Stimulated activated CD8-positive, alpha-beta memory T cell treated with anti-CD3 and anti-CD28 coated beads, Interleukin-7, amount 100 ng/mL, for 1 hour (primary cell): ENCODE measurements around the gene TAF4B.
"Not testable (repeated sequence)": the region's sequence is repeated elsewhere in the genome, so short reads cannot be mapped to it uniquely, and the experiment has no call there.

Experiments
- DNase-seq, 2 donors: peaks; one replicate each; pipeline ENCODE4 v3.0.0-alpha.2; 2020; ENCODE audit warnings: low read depth in 2 of 2

The TAF4B gene

DNA sequence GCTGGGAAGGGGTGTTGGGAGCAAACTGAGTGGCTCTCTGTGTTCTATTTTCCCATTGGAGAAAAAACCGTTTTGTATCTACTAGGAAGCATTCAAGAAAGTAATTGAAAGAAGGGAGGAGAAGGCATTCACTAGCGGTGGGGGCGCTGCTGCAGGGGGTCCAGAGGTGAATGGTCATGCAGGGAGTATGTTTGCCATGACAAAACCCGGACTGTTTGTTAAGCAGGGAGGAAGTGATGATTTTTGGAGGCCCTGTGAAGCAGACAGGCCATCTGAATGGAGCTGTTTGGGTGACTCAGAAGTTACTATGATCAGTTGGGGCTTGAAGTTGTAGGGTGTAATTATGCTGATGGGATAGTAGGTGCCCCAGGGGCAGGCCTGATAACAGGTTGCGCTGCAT is 7.0 kb downstream of the TAF4B start:
- DNase-seq = no peak

DNA sequence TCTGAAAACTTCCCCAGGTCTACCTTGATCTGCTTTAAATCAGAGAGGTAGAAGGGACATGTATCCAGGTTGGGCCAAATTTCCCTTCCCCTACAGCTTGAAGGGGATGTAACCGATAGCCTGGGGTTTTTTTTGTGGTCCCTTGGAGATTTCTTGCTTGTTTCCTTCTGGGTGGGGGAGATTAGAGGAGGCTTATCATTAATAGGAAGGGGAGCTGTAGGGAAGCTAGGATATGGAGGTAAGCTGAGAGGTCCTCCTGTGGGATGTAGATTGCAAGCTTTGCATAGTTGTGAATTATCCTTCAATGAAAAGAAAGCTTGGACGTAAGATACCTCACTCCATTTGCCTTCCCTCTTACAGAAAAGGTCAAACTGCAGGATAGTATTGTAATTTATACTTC is 11.1 kb downstream of the TAF4B start:
- not testable (repeated sequence) for DNase-seq

DNA sequence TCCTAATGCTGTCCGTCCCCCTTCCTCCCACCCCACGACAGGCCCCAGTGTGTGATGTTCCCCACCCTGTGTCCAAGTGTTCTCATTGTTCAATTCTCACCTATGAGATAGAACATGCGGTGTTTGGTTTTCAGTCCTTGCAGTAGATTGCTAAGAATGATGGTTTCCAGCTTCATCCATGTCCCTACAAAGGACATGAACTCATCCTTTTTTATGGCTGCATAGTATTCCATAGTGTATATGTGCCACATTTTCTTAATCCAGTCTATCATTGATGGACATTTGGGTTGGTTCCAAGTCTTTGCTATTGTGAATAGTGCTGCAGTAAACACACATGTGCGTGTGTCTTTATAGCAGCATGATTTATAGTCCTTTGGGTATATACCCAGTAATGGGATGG is 12.5 kb downstream of the TAF4B start:
- not testable (repeated sequence) for DNase-seq

DNA sequence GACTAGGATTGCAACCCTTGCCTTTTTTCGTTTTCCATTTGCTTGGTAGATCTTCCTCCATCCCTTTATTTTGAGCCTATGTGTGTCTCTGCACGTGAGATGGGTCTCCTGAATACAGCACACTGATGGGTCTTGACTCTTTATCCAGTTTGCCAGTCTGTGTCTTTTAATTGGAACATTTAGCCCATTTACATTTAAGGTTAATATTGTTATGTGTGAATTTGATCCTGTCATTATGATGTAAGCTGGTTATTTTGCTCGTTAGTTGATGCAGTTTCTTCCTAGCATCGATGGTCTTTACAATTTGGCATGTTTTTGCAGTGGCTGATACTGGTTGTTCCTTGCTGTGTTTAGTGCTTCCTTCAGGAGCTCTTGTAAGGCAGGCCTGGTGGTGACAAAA is 16.1 kb downstream of the TAF4B start:
- DNase-seq = not testable (repeated sequence)

DNA sequence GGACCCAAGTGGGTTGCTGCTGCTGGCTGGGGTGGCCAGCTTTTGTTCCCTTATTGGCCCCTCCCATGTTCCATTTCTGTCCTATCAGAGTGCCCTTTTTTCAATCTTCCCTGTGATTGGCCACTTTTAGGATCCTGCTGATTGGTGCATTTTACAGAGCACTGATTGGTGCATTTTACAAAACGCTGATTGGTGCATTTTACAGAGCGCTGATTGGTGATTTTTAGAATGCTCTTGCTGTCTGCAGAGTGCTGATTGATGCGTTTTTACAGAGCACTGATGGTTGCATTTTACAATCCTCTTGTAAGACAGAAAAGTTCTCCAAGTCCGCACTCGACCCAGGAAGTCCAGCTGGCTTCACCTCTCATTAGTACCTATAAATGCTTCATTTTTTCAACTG is 19.2 kb downstream of the TAF4B start:
- not testable (repeated sequence) for DNase-seq

DNA sequence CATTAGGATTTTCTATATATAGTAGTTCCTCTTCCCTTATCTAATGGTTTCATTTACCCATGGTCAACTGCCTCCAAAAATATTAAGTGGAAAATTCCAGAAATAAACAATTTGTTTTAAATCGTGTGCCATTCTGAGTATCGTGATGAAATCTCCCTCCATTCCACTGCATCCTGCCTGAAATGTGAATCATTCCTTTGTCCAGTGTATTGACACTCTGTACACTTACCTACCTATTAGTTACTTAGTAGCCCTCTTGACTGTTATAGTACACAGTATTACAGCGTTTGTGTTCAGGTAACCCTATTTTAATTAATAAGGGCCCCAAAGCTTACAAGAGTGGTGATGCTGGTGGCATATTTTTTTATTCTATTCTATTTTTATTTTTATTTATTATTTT is 26.2 kb downstream of the TAF4B start:
- no peak for DNase-seq

DNA sequence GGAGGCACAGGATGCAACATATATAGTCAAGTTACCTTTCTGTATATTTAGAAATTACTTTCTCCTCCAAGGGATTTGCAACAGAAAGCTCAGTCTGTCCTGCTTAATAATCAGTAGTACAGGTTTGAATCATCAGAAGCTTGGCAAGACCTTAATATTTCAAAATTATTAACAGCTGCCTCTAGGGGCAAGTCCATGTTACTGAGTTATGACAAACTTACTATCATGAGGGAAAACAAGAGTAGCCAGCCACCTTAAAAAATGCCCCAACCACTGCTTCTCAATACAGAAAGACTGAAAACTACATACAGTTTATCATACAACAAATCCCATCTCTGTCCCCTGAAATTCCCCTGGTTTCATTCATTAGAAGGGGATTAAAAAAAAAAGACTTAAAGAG is 28.6 kb downstream of the TAF4B start:
- DNase-seq = not testable (repeated sequence)

DNA sequence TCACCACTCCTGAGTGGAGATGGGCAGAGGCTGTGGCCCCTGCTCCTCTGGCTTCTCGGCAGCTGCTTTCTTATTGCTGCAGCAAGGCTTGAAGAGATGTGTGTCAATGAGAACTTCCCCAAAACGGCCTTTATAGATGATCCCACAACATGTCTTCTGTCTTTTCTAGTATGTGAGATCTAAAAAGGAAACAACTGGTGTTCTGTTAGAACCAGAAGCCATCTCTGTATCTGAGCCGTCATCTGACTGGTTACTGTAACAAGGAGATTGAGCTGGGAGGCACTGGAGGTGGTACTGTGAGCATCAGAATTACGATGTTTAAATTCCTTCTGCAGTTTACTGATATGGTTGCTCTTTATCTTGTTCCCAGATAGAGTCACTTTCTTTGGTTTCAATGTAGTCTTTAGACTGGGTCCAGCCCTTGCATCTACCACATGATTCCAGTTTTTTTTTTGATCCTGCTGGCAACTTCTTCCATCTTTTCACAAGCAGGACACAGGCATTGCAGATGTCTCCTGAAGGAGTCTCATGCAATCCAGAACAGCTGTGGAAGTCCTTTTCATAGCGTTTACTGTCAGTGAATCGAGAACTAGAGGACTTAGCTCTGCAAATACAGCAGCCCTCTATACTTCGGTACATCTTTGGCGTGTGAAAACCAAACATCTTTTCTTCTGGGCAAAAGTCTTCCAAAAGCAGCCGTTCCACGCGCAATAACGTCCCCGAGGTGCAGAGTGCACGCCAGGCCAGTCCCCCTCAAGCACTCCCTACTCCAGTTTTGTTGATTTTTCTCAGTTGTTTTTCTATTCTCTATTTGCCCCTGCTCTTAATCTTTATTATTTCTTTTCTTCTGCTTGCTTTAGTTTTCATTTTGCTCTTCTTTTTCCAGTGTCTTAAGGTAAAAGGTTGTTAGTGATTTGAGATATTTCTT is 29.7 kb downstream of the TAF4B start:
- no peak for DNase-seq

DNA sequence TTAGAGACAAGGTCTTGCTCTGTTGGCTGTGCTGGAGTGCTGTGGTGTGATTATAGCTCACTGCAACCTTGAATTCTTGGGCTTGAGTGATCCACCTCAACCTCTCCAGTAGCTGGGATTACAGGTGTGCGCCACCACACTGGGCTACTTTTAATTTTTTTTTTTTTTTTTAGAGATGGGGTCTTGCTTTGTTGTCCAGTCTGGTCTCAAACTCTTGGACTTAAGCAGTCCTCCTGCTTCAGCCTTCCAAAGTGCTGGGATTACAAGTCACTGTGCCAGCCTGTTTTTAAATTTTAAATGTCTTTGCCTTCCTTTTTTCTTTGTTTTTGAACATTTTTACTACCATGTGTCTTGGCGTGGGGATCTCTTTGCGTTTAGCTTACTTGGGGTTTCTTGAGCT is 32.5 kb downstream of the TAF4B start:
- no peak for DNase-seq

DNA sequence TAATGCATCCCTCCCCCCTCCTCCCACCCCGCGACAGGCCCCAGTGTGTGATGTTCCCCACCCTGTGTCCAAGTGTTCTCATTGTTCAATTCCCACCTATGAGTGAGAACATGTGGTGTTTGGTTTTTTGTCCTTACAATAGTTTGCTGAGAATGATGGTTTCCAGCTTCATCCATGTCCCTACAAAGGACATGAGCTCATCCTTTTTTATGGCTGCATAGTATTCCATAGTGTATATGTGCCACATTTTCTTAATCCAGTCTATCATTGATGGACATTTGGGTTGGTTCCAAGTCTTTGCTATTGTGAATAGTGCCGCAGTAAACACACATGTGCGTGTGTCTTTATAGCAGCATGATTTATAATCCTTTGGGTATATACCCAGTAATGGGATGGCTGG is 33.2 kb downstream of the TAF4B start:
- not testable (repeated sequence) for DNase-seq

DNA sequence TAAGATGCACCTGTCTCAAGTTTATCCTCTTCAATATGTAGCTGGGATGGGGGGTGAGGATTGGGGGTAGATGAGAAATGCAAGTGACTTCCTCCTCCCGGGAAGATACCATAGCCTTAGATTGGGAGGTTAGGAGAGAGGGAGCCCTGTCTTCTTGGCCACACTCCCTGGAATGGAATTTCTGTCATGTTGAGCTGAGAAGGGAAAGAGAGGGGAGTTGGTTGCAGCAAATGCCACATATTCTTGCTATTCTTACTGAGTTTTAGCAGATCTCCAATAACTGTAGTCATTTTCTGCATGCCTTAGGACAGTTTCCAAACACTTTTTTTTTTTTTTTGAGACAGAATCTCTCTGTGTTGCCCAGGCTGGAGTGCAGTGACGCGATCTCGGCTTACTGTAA is 35.9 kb downstream of the TAF4B start:
- DNase-seq = no peak

DNA sequence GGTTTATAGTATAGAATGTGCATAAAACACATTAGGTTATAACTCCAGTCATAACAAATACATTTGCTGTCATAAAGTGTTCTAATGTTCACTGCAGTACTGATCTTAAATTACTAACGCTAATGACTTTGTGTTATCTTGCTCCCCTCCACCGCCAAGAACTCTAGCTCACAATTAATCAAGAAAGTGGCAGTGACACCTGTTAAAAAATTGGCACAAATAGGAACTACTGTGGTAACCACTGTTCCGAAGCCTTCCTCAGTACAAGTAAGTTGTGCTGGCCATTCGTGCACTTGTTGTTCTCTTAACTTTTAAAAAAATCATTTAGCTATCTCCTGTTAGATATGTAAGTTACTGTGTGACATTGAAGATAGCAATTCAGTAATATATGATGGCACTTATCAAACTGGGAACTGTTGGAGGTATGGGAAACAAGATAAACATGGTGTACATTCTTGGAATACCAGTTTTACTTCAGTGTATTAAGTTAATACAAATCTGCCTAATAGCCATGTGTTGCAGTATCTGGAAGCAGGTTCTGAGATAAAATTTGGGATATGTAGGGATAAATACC is 41.2 kb downstream of the TAF4B start:
- no peak for DNase-seq

DNA sequence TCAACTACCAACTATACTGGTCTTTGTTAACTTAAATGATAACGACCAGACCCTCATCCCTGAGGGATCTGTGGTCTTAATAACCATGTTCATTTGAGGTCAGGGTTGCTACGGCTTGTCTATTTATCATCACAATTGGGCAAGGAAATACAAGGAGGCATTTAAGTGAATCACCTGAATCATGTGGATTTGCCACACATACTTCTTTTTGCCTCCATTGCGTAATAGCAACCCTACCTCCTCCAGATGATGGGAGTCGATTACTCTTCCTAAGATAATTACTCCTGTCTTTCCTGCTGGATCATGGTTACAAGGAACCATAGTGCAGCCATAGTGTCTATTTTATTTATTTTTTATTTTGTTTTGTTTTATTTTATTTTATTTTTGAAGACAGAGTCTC is 42.2 kb downstream of the TAF4B start:
- DNase-seq = no peak

DNA sequence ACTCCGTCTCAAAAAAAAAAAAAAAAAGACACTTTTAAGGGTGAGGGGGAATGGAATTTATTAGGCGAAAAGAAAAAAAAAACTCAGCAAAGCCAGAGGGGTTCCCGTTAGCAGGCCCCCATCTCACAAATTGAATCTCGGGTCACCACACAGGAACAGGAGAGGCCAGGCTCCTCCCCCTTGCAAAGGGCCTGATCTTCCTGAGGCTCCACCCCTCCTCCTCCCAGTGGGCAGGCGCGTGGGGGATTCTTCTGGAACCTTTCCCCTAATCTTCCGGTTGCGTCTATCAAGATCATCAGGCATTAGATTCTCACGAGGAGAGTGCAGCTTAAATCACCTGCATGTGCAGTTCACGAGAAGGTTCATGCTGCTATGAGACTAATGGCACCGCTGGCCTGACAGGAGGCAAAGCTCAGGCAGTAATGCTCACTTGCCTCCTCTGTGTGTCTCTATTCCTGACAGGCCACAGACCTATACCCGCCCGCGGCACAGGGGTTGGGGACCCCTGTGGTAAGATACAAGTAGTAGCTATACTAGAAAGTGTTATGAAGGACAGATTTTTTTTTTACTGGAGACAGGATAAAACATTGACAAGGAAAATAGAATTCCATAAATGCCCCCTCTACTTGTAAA is 45.8 kb downstream of the TAF4B start:
- DNase-seq = no peak

DNA sequence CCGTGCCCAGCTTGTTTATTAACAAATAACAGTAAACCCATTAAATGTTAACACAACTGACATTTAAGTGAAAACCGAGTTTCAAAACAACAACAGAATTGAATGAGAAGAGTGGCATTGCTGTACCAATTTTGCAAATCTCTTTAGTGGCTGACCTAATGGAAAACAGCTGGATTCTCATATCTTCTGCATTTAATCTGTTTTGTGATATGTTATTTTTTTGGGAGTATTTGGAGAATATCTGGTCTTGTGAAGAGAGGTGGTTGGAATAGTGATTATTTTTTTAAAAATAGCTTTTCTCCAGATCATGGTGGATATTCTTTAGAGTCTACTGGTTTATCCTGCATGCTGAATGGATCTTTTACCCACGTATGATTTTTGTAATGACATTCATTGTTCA is 51.1 kb downstream of the TAF4B start:
- DNase-seq = no peak

DNA sequence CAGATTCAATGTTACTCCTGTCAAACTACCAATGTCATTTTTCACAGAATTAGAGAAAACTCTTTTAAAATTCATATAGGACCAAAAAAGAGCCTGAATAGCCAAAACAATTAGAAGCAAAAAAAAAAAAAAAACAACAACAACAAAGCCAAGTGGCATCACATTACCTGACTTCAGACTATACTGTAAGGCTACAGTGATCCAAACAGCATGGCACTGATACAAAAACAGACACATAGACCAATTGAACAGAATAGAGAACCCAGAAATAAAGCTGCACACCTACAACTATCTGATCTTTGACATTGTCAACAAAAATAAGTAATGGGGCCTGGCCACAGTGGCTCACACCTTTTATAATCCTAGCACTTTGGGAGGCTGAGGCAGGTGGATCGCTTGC is 53.2 kb downstream of the TAF4B start:
- DNase-seq = no peak

DNA sequence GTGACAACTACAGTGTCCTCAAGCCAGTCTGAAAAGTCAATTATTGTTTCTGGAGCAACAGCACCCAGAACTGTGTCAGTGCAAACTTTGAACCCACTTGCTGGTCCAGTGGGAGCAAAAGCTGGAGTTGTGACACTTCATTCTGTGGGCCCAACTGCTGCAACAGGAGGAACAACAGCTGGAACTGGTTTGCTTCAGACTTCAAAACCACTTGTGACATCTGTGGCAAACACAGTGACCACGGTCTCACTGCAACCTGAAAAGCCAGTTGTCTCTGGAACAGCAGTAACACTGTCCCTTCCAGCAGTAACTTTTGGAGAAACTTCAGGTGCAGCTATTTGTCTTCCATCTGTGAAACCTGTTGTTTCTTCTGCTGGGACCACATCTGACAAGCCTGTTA is 59.8 kb downstream of the TAF4B start:
- DNase-seq = no peak

DNA sequence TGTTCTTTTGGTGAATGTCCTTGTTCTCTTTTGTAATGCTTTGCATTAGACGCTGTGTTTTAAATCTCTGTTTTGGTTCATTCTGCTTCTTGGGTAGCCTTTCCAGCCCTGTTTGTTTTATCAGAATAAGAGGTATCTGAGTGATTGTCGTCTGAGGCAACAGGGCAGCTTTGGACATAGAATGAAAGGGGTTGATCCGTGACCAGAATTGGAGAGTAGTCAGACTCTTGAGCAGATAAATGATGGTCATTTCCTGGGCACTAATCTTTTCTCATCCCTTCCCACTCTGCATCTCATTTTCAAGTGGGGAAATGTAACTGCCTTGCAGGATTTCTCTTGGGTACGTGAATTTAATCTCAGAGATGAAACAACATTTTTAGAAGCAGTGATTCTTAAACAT is 61.4 kb downstream of the TAF4B start:
- DNase-seq = no peak

DNA sequence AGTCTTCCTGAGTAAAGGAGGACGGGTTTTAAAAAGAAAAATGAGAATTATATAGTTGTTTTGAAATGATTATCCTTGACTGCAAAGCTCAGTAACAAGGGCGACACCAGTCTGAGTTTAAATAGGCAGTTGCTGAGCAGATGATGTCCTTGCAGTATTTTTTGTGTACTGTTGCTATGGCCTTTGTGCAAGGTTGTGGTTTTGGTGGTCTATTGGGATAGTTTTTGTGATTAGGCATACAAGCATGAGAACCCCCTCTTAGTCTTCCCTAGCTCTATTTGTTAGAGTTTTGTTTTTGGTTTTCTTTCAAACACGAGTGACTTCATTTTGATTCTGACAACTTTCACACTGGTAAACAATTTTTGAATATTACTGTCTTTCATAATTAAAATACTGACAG is 64.1 kb downstream of the TAF4B start:
- DNase-seq = no peak

DNA sequence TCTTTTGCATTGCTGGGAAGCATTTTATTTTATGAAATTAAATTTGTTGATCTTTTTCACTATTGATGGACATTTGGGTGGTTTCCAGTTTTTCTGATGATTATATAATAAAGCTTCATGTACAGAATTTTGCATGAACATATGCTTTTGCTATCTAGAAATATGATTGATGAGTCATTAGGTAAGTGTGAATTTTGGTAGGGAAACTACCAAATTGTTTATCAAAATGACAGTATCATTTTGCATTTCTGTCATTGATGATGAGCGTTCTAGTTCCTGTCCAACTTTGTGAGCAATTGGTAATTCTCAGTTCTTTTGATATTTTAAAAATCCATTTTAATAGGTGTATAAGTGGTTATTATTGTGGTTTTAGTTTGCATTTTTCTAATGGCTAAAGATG is 67.7 kb downstream of the TAF4B start:
- DNase-seq = no peak

DNA sequence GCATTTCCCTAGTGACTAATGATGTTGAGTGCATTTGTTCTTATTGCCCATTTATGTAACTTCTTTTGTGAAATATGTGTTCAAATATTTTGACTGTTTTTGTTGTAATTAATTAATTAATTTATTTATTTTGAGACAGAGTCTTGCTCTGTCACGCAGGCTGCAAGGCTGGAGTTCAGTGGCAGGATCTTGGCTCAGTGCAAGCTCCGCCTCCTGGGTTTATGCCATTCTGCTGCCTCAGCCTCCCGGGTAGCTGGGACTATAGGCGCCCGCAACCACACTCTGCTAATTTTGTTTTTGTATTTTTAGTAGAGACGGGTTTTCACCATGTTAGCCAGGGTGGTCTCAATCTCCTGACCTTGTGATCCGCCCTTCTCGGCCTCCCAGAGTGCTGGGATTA is 71.9 kb downstream of the TAF4B start:
- DNase-seq = no peak

DNA sequence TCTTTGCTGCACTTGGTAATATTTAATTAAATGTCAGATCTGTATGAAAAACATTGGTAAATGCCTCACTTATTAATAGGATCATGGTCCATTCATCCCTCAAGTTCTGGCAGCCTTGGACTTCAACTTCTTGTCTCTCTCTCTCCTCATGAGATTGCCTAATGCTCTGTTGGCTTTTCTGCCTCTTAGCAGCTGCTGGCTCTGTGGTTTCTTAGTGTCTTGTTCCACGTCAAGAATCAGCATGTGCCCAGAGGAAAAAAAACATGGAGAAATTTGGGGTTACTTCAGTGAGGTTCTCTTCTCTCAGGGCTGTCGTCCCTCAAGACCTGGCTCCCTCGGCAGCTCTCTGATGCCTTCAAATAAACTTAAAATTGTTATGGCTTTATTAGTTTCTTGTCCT is 75.4 kb downstream of the TAF4B start:
- DNase-seq = no peak

DNA sequence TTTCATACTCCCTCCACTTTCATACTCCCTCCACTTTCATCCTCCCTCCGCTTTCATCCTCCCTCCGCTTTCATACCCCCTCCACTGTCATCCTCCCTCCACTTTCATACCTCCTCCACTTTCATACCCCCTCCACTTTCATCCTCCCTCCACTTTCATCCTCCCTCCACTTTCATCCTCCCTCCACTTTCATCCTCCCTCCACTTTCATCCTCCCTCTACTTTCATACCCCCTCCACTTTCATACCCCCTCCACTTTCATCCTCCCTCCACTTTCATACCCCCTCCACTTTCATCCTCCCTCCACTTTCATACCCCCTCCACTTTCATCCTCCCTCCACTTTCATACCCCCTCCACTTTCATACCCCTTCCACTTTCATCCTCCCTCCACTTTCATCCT is 77.0 kb downstream of the TAF4B start:
- DNase-seq = not testable (repeated sequence)
